Panc1 (cell line): ENCODE data around the gene ZFP36L2. TPM values are rescaled to one million over a fixed set of nuclear protein-coding genes. Genes with fewer than 3 reads are reported as not detected.

Experiments
- ATAC-seq: fragments of 200-7000 bp; cut with Tn5 transposase; 2 replicates; pipeline ENCODE4 v1.9.1; 2020; ENCODE audit warnings: mild to moderate bottlenecking, moderate library complexity
- BruUV-seq: library from RNA; stranded (reverse); fragments of 400-500 nt; replicated peaks from 2 replicates; lab custom pipeline; 2021; lab: Mats Ljungman, UMichigan
- CTCF ChIA-PET: fragments of 300-600 bp; sonication (Branson Sonifier 250); formaldehyde crosslinking; loops from one replicate; lab custom pipeline; 2022; ENCODE audit warnings: antibody characterized with exemption; lab: Charles Lee
- POLR2A ChIA-PET: fragments of 300-600 bp; sonication (Branson Sonifier 250); formaldehyde crosslinking; loops from one replicate; lab custom pipeline; 2022; ENCODE audit warnings: antibody characterized with exemption; lab: Charles Lee
- DNase-seq: peaks from one replicate; pipeline ENCODE4 v3.0.0-alpha.2; 2010; ENCODE audit warnings: low read depth, low spot score
- H3K27ac ChIP-seq: 2 replicates; pipeline ENCODE4 v1.5.1; 2011; ENCODE audit warnings: mild to moderate bottlenecking, low read length, inconsistent platforms
- H3K27me3 ChIP-seq: fragments of 200-500 bp; sonication (Bioruptor generic); 2 replicates; pipeline ENCODE4 v1.6.0; 2014; ENCODE audit warnings: low read length, inconsistent platforms; ENCODE audit not compliant: control insufficient read depth, insufficient read depth
- H3K36me3 ChIP-seq: fragments of 200-500 bp; sonication (Bioruptor generic); 2 replicates; pipeline ENCODE4 v1.5.1; 2014; ENCODE audit warnings: inconsistent platforms, mild to moderate bottlenecking, low read length, moderate library complexity; ENCODE audit not compliant: control insufficient read depth, insufficient read depth
- H3K4me1 ChIP-seq: 2 replicates; pipeline ENCODE4 v1.5.1; 2011; ENCODE audit warnings: inconsistent platforms, mild to moderate bottlenecking, low read length, moderate library complexity; ENCODE audit not compliant: control insufficient read depth, insufficient read depth
- H3K4me3 ChIP-seq, 2 experiments: 2 replicates each; pipeline ENCODE4 v1.5.1; 2011 to 2012; ENCODE audit warnings: low read depth in 2 of 2, low read length in 2 of 2, mild to moderate bottlenecking in 2 of 2, inconsistent platforms in 1 of 2, moderate library complexity in 1 of 2
- H3K9me3 ChIP-seq: fragments of 200-500 bp; sonication (Bioruptor generic); 2 replicates; pipeline ENCODE4 v1.5.1; 2014; ENCODE audit warnings: low read depth, mild to moderate bottlenecking, inconsistent platforms, low read length, moderate library complexity; ENCODE audit not compliant: control insufficient read depth, insufficient read depth
- CTCF ChIP-seq: fragments of 450-650 bp; IDR thresholded peaks from 2 replicates; pipeline ENCODE4 v1.5.1; 2017; ENCODE audit warnings: mild to moderate bottlenecking
- POLR2AphosphoS5 ChIP-seq: IDR thresholded peaks from 2 replicates; pipeline ENCODE4 v1.6.1; 2012; ENCODE audit warnings: mild to moderate bottlenecking, low read depth, low read length, moderate library complexity
- REST ChIP-seq, 2 experiments: IDR thresholded peaks; 2 replicates each; pipeline ENCODE4 v1.6.1; 2011 to 2012; ENCODE audit warnings: low read depth in 2 of 2, control low read depth in 1 of 2, low read length in 1 of 2, mild to moderate bottlenecking in 1 of 2, moderate library complexity in 1 of 2; ENCODE audit not compliant: insufficient read depth in 1 of 2
- SIN3A ChIP-seq: IDR thresholded peaks from 2 replicates; pipeline ENCODE4 v1.6.1; 2012; ENCODE audit warnings: low read depth, mild to moderate bottlenecking, low read length, moderate library complexity, borderline replicate concordance; ENCODE audit not compliant: insufficient read depth
- TCF7L2 ChIP-seq: IDR thresholded peaks from 2 replicates; pipeline ENCODE4 v1.6.1; 2011; ENCODE audit warnings: mild to moderate bottlenecking, low read depth, low read length, inconsistent platforms
- in situ Hi-C: cut with HindIII; loops from 2 replicates; pipeline ENCODE4 v1.10.0; 2016; ENCODE audit warnings: low sequenced_read_pairs, low pct_unique_long_range_greater_than_20kb
- intact Hi-C: fragments of 100-400 bp; cut with micrococcal nuclease; formaldehyde crosslinking; loops from one replicate; pipeline ENCODE4 v1.10.0; 2022; ENCODE audit not compliant: unreplicated experiment
- total RNA-seq: library from RNA; stranded (reverse); gene quantifications from one replicate; pipeline ENCODE4 v1.2.1, GENCODE V29; 2021; ENCODE audit not compliant: unreplicated experiment

The ZFP36L2 gene
- total RNA-seq, 1 experiment from 2014 or later: 46.3 TPM

GRCh38 chr2:43219383-43220228 lies 6.8 kb downstream of the ZFP36L2 start:
- Histone ChIP-seq H3K36me3 (peaks cover 9% of the 10 kb centered on the region; the same call in 1 of the 2 replicates), H3K27me3 (no peaks in the 10 kb centered on the region), H3K27ac (peak overlapping the region; percentile 91), H3K4me1 (peaks cover 47% of the 10 kb centered on the region), H3K4me3 (peak overlapping the region; percentile 66 to 90), H3K9me3 (no peaks in the 10 kb centered on the region)
- DNase-seq (peak; percentile 77), ATAC-seq (peak; percentile 86)
- BruUV-seq: TSS peak; percentile 91
- ChIA-PET POLR2A (interaction anchor here (0.6 to 0.7 kb wide), 2 partner anchors 23 to 25 kb away, joined by 3 to 5 read pairs; no protein-coding TSS in a partner anchor), CTCF (interaction anchor here (0.6 to 0.7 kb wide), 3 partner anchors 250 to 645 kb away, joined by 3 to 9 read pairs (median 4); no protein-coding TSS in a partner anchor)
- in situ Hi-C loops (no loop called here), intact Hi-C loops (loop anchor here (5.0 to 10.0 kb wide), 2 partner anchors 195 to 242 kb away; no protein-coding TSS in a partner anchor)
- TF ChIP-seq POLR2AphosphoS5 (peak; percentile 79), REST (IDR thresholded peaks at IDR 0.05; ENCODE audit: insufficient read depth in 1 of 2, low read depth in 2 of 2, low read length in 1 of 2) (no peak), CTCF (no peak), TCF7L2 (no peak), SIN3A (0 out of 2 replicates have a peak, but pooled peaks have one; percentile 49)

- no TSS peak for BruUV-seq
- no peak for TF ChIP-seq SIN3A
- TF ChIP-seq REST (IDR thresholded peaks at IDR 0.05; ENCODE audit: insufficient read depth in 1 of 2, low read depth in 2 of 2, low read length in 1 of 2): no peak
- no peak for TF ChIP-seq TCF7L2
- no peak for TF ChIP-seq CTCF
- no peak for TF ChIP-seq POLR2AphosphoS5
- Histone ChIP-seq H3K9me3 (no peaks in the 10 kb centered on the region), H3K4me1 (peaks cover 47% of the 10 kb centered on the region), H3K36me3 (peaks cover 9% of the 10 kb centered on the region; the same call in 1 of the 2 replicates), H3K27me3 (no peaks in the 10 kb centered on the region), H3K4me3 (peak overlapping the region in 1 of 2 experiments; percentile 66; a peak in 2 of 4 replicates), H3K27ac (peak overlapping the region; percentile 91)
- POLR2A ChIA-PET: interaction anchor here (0.7 kb wide), 1 partner anchor 117 kb away, joined by 3 read pairs; no protein-coding TSS in a partner anchor
- ATAC-seq: no peak
- in situ Hi-C loops (no loop called here), intact Hi-C loops (no loop called here)
- DNase-seq: no peak
- CTCF ChIA-PET: interaction anchor here (0.6 kb wide), 1 partner anchor 87 kb away, joined by 3 read pairs; no protein-coding TSS in a partner anchor
These were observed 7.6 kb downstream of the ZFP36L2 start for GRCh38 chr2:43218702-43219382.
